RWPE2 (cell line): Measurements from ENCODE around the gene RNASE13.

Experiments used
- ATAC-seq: fragments of 200-7000 bp; cut with Tn5 transposase; 3 replicates; pipeline ENCODE4 v1.9.1; 2021; ENCODE audit warnings: low read depth
- DNase-seq: peaks from one replicate; pipeline ENCODE4 v3.0.0-alpha.2; 2020; ENCODE audit warnings: low spot score
- H3K27ac ChIP-seq: fragments of 450-650 bp; 2 replicates; pipeline ENCODE4 v1.5.1; 2017; ENCODE audit warnings: mild to moderate bottlenecking; ENCODE audit not compliant: poor library complexity, severe bottlenecking
- H3K27me3 ChIP-seq: fragments of 250-450 bp; sonication (Bioruptor Pico); 2 replicates; pipeline ENCODE4 v1.5.1; 2021; ENCODE audit warnings: mild to moderate bottlenecking, moderate library complexity; ENCODE audit not compliant: insufficient read depth, poor library complexity, severe bottlenecking
- H3K36me3 ChIP-seq: fragments of 250-450 bp; sonication (Bioruptor Pico); 2 replicates; pipeline ENCODE4 v1.5.1; 2020; ENCODE audit warnings: low read depth, mild to moderate bottlenecking, moderate library complexity
- H3K4me1 ChIP-seq: fragments of 250-450 bp; sonication (Bioruptor Pico); 2 replicates; pipeline ENCODE4 v1.5.1; 2021; ENCODE audit warnings: mild to moderate bottlenecking, moderate library complexity; ENCODE audit not compliant: insufficient read depth, poor library complexity, severe bottlenecking
- H3K4me3 ChIP-seq: fragments of 250-450 bp; sonication (Bioruptor Pico); 2 replicates; pipeline ENCODE4 v1.5.1; 2021; ENCODE audit warnings: mild to moderate bottlenecking, moderate library complexity; ENCODE audit not compliant: severe bottlenecking
- H3K9me3 ChIP-seq: fragments of 250-450 bp; sonication (Bioruptor Pico); 2 replicates; pipeline ENCODE4 v1.5.1; 2021; ENCODE audit warnings: mild to moderate bottlenecking, moderate library complexity; ENCODE audit not compliant: severe bottlenecking
- CTCF ChIP-seq: fragments of 450-650 bp; IDR thresholded peaks from one replicate; pipeline ENCODE4 v1.5.1; 2017; ENCODE audit warnings: mild to moderate bottlenecking, moderate library complexity; ENCODE audit not compliant: poor library complexity, severe bottlenecking

RNASE13 gene

GRCh38 chr14:21059842-21060613, 25.4 kb upstream of the RNASE13 start:
- H3K36me3 ChIP-seq, result no peaks in the 10 kb centered on the region
- H3K4me3 ChIP-seq, result no peak overlapping the region
- TF ChIP-seq CTCF, result no peak
- H3K27me3 ChIP-seq, result no peaks in the 10 kb centered on the region
- no peak for DNase-seq
- no peaks in the 10 kb centered on the region for H3K9me3 ChIP-seq
- no peaks in the 10 kb centered on the region for H3K4me1 ChIP-seq
- no peak overlapping the region for H3K27ac ChIP-seq
- peak; percentile 29; the same call in 1 of the 3 replicates for ATAC-seq

GRCh38 chr14:21058903-21059302, 24.3 kb upstream of the RNASE13 start:
- Histone ChIP-seq H3K27ac (no peak overlapping the region), H3K4me3 (no peak overlapping the region), H3K4me1 (no peaks in the 10 kb centered on the region), H3K36me3 (no peaks in the 10 kb centered on the region), H3K27me3 (no peaks in the 10 kb centered on the region), H3K9me3 (no peaks in the 10 kb centered on the region)
- TF ChIP-seq CTCF, result no peak
- DNase-seq (no peak), ATAC-seq (no peak)

GRCh38 chr14:21057803-21058675, 23.4 kb upstream of the RNASE13 start, which contains the start of gene RNASE8:
RNASE8 (plus strand) TSS chr14:21057822; CDS start chr14:21057893, 71 bp downstream.
- no peak within 1 kb of the TSS for H3K4me3 ChIP-seq
- H3K27me3 ChIP-seq, result no peaks in the 10 kb centered on the region
- ATAC-seq (peak; percentile 49; the same call in 2 of the 3 replicates), DNase-seq (no peak)
- no peaks in the 10 kb centered on the region for H3K36me3 ChIP-seq
- no peaks in the 10 kb centered on the region for H3K9me3 ChIP-seq
- no peak within 1 kb of the TSS for H3K27ac ChIP-seq
- no peak for TF ChIP-seq CTCF
- no peaks in the 10 kb centered on the region for H3K4me1 ChIP-seq

- no peak overlapping the region for H3K27ac ChIP-seq
- no peaks in the 10 kb centered on the region for H3K27me3 ChIP-seq
- no peak for TF ChIP-seq CTCF
- H3K4me1 ChIP-seq, result no peaks in the 10 kb centered on the region
- ATAC-seq (no peak), DNase-seq (no peak)
- no peaks in the 10 kb centered on the region for H3K36me3 ChIP-seq
- no peaks in the 10 kb centered on the region for H3K9me3 ChIP-seq
- H3K4me3 ChIP-seq, result no peak overlapping the region
These were observed 22.0 kb upstream of the RNASE13 start for GRCh38 chr14:21056520-21057163.
